OCI-LY1 (cell line): ENCODE measurements around the gene ERN2.

Source experiments
- EZH2 ChIP-seq: fragments of 200-600 bp; sonication (generic), shearing (Covaris generic); IDR thresholded peaks from 2 replicates; pipeline ENCODE4 v1.8.0; 2017; ENCODE audit warnings: borderline replicate concordance, mixed run types, mild to moderate bottlenecking, antibody characterized with exemption, low read length, moderate library complexity, mixed read lengths
- TF ChIP-seq, protein P1 (sequence below): fragments of 200-600 bp; sonication (generic), shearing (Covaris generic); IDR thresholded peaks from 2 replicates; pipeline ENCODE4 v1.5.1; 2017; ENCODE audit warnings: mild to moderate bottlenecking, antibody characterized with exemption, low read length, moderate library complexity, mixed read lengths

DNA sequence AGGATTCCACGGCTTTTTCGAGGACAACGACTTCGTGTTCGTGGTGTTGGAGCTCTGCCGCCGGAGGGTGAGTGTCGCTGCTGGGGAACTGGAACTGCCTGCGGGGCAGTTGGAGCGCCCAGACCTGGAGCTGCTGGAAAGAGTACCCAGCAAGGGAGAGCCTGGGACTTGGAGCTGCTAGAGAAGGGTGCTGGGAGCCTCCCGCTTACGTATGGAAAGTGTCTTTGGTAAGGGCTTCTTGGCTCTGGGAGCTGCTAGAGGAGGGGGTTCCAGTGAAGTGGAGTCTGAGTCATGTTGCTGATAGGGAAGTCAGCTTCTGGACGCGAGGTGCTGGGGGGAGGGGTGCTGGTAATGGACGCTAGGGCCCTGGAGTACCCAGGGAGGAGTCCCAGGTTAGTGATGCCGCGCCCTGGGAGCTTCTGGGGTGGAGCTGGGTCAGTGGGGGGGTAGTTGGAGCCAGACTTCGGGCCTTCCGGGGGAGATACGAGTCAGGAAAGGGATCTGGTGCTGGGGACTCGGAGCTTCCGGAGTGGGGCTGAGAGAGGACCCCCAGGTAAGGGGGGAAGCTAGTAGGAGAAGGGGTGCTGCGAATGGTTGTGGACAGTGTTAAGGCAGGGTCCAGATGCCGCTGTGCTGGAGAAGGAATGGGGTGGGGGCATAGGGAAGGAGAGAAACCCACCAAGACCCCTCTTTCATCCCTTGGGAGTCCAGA, 33.6 kb downstream of the ERN2 start:
- TF ChIP-seq EZH2: no peak
- TF ChIP-seq, protein P1, sequence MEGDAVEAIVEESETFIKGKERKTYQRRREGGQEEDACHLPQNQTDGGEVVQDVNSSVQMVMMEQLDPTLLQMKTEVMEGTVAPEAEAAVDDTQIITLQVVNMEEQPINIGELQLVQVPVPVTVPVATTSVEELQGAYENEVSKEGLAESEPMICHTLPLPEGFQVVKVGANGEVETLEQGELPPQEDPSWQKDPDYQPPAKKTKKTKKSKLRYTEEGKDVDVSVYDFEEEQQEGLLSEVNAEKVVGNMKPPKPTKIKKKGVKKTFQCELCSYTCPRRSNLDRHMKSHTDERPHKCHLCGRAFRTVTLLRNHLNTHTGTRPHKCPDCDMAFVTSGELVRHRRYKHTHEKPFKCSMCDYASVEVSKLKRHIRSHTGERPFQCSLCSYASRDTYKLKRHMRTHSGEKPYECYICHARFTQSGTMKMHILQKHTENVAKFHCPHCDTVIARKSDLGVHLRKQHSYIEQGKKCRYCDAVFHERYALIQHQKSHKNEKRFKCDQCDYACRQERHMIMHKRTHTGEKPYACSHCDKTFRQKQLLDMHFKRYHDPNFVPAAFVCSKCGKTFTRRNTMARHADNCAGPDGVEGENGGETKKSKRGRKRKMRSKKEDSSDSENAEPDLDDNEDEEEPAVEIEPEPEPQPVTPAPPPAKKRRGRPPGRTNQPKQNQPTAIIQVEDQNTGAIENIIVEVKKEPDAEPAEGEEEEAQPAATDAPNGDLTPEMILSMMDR: no peak
